Mesodermal cell (in vitro differentiated cells): ENCODE results near the gene CCDC97.
"Not testable (repeated sequence)": the region's sequence is repeated elsewhere in the genome, so short reads cannot be mapped to it uniquely, and the experiment has no call there.

Source experiments
- H3K27ac ChIP-seq: 2 replicates; pipeline ENCODE4 v1.7.0; 2013; ENCODE audit warnings: mild to moderate bottlenecking, low read depth, low read length, moderate library complexity; ENCODE audit not compliant: severe bottlenecking
- H3K36me3 ChIP-seq: 2 replicates; pipeline ENCODE4 v1.7.1; 2013; ENCODE audit warnings: mild to moderate bottlenecking, low read length, moderate library complexity; ENCODE audit not compliant: control insufficient read depth, insufficient read depth
- H3K4me1 ChIP-seq: one replicate; pipeline ENCODE4 v1.7.1; 2013; ENCODE audit warnings: mild to moderate bottlenecking, low read length; ENCODE audit not compliant: insufficient read depth, control insufficient read depth, poor library complexity, severe bottlenecking
- H3K4me3 ChIP-seq: 2 replicates; pipeline ENCODE4 v1.7.0; 2013; ENCODE audit warnings: low read length, control low read depth, mild to moderate bottlenecking; ENCODE audit not compliant: insufficient read depth, poor library complexity, severe bottlenecking; ENCODE audit errors: extremely low read depth
- H3K9me3 ChIP-seq: 2 replicates; pipeline ENCODE4 v1.7.1; 2013; ENCODE audit warnings: mild to moderate bottlenecking, low read length, moderate library complexity; ENCODE audit not compliant: control insufficient read depth
- WGBS, 2 experiments: methylation state at CpG; one replicate each; pipeline ENCODE4 v1.1.5; 2013; ENCODE audit warnings: missing lambda C conversion rate in 2 of 2; ENCODE audit not compliant: insufficient coverage in 2 of 2; 5-methylcytosine and 5-hydroxymethylcytosine counted together

The CCDC97 gene

GRCh38 chr19:41369769-41370168, 59.8 kb downstream of the CCDC97 start:
- 100% methylated on average over 1 of the region's 2 CpGs for WGBS, 2 experiments
- Histone ChIP-seq H3K4me3 (no peak overlapping the region), H3K36me3 (peaks cover 3% of the 10 kb centered on the region), H3K9me3 (no peaks in the 10 kb centered on the region), H3K27ac (no peak overlapping the region), H3K4me1 (peaks cover 2% of the 10 kb centered on the region)

GRCh38 chr19:41371119-41371518, 61.1 kb downstream of the CCDC97 start:
- H3K9me3 ChIP-seq, H3K36me3 ChIP-seq, H3K27ac ChIP-seq, H3K4me1 ChIP-seq, H3K4me3 ChIP-seq: not testable (repeated sequence)
- 97 to 100% methylated on average over 3 to 5 of the region's 5 CpGs for WGBS, 2 experiments

- Histone ChIP-seq H3K27ac (no peak overlapping the region), H3K9me3 (no peaks in the 10 kb centered on the region), H3K4me1 (no peaks in the 10 kb centered on the region), H3K4me3 (no peak overlapping the region), H3K36me3 (peaks cover 3% of the 10 kb centered on the region)
- WGBS, 2 experiments = 96 to 98% methylated on average over 7 to 8 of the region's 8 CpGs
These were observed 61.6 kb downstream of the CCDC97 start for GRCh38 chr19:41371541-41371940.

- H3K9me3 ChIP-seq = no peaks in the 10 kb centered on the region
- H3K4me3 ChIP-seq = no peak overlapping the region
- H3K4me1 ChIP-seq = no peaks in the 10 kb centered on the region
- 86% methylated on average over 1 of the region's 2 CpGs; no CpG with 5 or more reads in 1 of the 2 experiments for WGBS, 2 experiments
- no peak overlapping the region for H3K27ac ChIP-seq
- H3K36me3 ChIP-seq = peaks cover 3% of the 10 kb centered on the region
These were observed 62.5 kb downstream of the CCDC97 start for GRCh38 chr19:41372501-41372900.

GRCh38 chr19:41373993-41374392, 64.0 kb downstream of the CCDC97 start:
- Histone ChIP-seq H3K4me1 (no peaks in the 10 kb centered on the region), H3K9me3 (no peaks in the 10 kb centered on the region), H3K4me3 (no peak overlapping the region), H3K27ac (no peak overlapping the region), H3K36me3 (peaks cover 3% of the 10 kb centered on the region)
- 91 to 97% methylated on average over 6 to 9 of the region's 12 CpGs for WGBS, 2 experiments
